ENCODE results near the gene CRYBB3. TPM values are rescaled to one million over a fixed set of nuclear protein-coding genes. Genes with fewer than 3 reads are reported as not detected.

Gene CRYBB3
- total and polyA plus RNA-seq, 10 of the 15 experiments (the other 5 are each of a cell fraction or from before 2014, with no cell fraction given), result 0.26 TPM; not detected in 9

DNA sequence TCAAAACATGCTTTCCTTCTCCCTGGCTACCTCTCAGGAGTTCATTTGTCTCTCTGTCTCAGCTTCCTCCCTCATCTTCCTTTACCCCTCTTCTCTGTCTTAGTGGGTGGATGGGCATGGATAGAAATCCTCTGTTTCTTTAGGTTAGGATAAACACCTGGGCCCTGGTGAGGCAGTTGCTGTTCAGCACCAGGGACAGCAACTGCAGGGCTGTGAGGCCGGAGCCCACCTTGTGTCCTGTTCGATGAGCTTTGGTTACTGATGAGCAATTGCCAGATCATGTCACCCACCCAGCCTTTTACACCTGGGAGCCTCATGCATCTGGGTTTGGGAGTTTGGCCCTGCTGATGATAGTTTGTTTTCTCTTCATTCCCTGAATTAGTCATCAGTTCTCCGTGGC is 6.1 kb upstream of the CRYBB3 start:
- no peaks in the 10 kb centered on the region for H3K9me3 ChIP-seq (replicated peaks; ENCODE audit: control insufficient read depth, insufficient read depth, low read length)
- H3K4me3 ChIP-seq, result no peak overlapping the region
- no peaks in the 10 kb centered on the region for H3K79me2 ChIP-seq (ENCODE audit: control insufficient read depth, insufficient read depth, low read length)
- no peak for ATAC-seq
- ChIA-PET POLR2A (no interaction called here), SMC1A (ENCODE audit: uncharacterized antibody, unreplicated experiment) (interaction anchor here (1.5 kb wide), 1 partner anchor 9 kb away, joined by 4 read pairs; no protein-coding TSS in a partner anchor), RAD21 (ENCODE audit: unreplicated experiment) (no interaction called here), CTCF (interaction anchor here (1.0 to 3.2 kb wide), 2 partner anchors 9 to 112 kb away, joined by 3 to 10 read pairs; no protein-coding TSS in a partner anchor)
- TF ChIP-seq PBX3 (IDR thresholded peaks at IDR 0.05; ENCODE audit: insufficient replicate concordance, low read depth, low read length) (no peak), REST (IDR thresholded peaks at IDR 0.05; ENCODE audit: low read depth, low read length) (peak; percentile 85)
- H4K20me1 ChIP-seq (ENCODE audit: control insufficient read depth, insufficient read depth), result no peaks in the 10 kb centered on the region
- in situ Hi-C loops (cut with MboI) (no loop called here), intact Hi-C loops (cut with micrococcal nuclease; ENCODE audit: unreplicated experiment) (no loop called here)
- H3K27me3 ChIP-seq (replicated peaks in 1 of 2; ENCODE audit: control insufficient read depth in 2 of 2, insufficient read depth in 2 of 2, low read length in 1 of 2), result no peaks in the 10 kb centered on the region
- H2AFZ ChIP-seq (ENCODE audit: control insufficient read depth, low read depth, low read length), result no peak overlapping the region
- no TSS peak for BruUV-seq (replicated peaks)
- no peaks in the 10 kb centered on the region for H3K4me1 ChIP-seq (ENCODE audit: control insufficient read depth, insufficient read depth, low read length)
- H3K27ac ChIP-seq (ENCODE audit: control insufficient read depth, insufficient read depth), result no peak overlapping the region
- no peak for DNase-seq (ENCODE audit: low read depth, low spot score)
- no peak for FAIRE-seq
- WGBS (ENCODE audit: insufficient coverage, insufficient replicate concordance, low lambda C conversion rate, missing lambda C conversion rate), result 53% methylated on average over 3 of the region's 3 CpGs
- no peak overlapping the region for H3K4me2 ChIP-seq (ENCODE audit: control insufficient read depth, insufficient read depth)
- H3K9ac ChIP-seq (ENCODE audit: control insufficient read depth, insufficient read depth, low read length), result no peak overlapping the region
- H3K36me3 ChIP-seq (ENCODE audit: control insufficient read depth in 2 of 2, insufficient read depth in 2 of 2, low read length in 1 of 2), result no peaks in the 10 kb centered on the region

Data from GM12878 (cell line).